Mucosa of descending colon (tissue), 3 donors: ENCODE results near the gene ALPK3. TPM values are rescaled to one million over a fixed set of nuclear protein-coding genes. Genes with fewer than 3 reads are reported as not detected.

ENCODE experiments used
- ATAC-seq: fragments of 200-7000 bp; cut with Tn5 transposase; one replicate; pipeline ENCODE4 v1.9.1; 2020; ENCODE audit warnings: mild to moderate bottlenecking, moderate library complexity
- DNase-seq, 3 donors: peaks; one replicate each; pipeline ENCODE4 v3.0.0-alpha.2; 2020
- H3K36me3 ChIP-seq: fragments of 200-600 bp; one replicate; pipeline ENCODE4 v1.8.0; 2021; ENCODE audit warnings: low read depth, mild to moderate bottlenecking
- H3K4me1 ChIP-seq: fragments of 200-600 bp; one replicate; pipeline ENCODE4 v1.8.0; 2021; ENCODE audit warnings: low read depth, mild to moderate bottlenecking
- H3K4me3 ChIP-seq: fragments of 200-600 bp; one replicate; pipeline ENCODE4 v1.8.0; 2021; ENCODE audit warnings: mild to moderate bottlenecking
- H3K9me3 ChIP-seq: fragments of 200-600 bp; one replicate; pipeline ENCODE4 v1.8.0; 2021; ENCODE audit warnings: mild to moderate bottlenecking
- intact Hi-C, 2 donors: fragments of 100-400 bp; cut with DNase I in 1 of 2; cut with micrococcal nuclease in 1 of 2; formaldehyde crosslinking; loops; one replicate each; pipeline versions ENCODE4 v1.11.0 to v1.11.1; 2022; cut with DNase I, micrococcal nuclease
- total RNA-seq, 3 donors: library from RNA; stranded (reverse); fragmentation: NEBNext Ultra II Directional in 2 of 3; extraction: Animal tissue kit (Norgen Biotek cat#: 25700) in 2 of 3; gene quantifications; one replicate each; pipeline versions ENCODE4 v1.2.1 to v1.2.4, GENCODE V29; 2021 to 2023
- TF ChIP-seq, protein P1 (sequence below): fragments of 200-600 bp; IDR thresholded peaks from one replicate; pipeline ENCODE4 v1.8.0; 2022; ENCODE audit warnings: antibody characterized with exemption, mild to moderate bottlenecking
- donor health status: DM: no; HTN: no; CAD: no; lungs with moderate emphysema.
- donor health status: DM: no; HTN: no; CAD: no.
- donor health status: DM: no; HTN: yes; CAD: no.

Gene ALPK3
- total RNA-seq, 3 donors from 2014 or later, result 1.3 to 15.3 (median 1.9) TPM

DNA sequence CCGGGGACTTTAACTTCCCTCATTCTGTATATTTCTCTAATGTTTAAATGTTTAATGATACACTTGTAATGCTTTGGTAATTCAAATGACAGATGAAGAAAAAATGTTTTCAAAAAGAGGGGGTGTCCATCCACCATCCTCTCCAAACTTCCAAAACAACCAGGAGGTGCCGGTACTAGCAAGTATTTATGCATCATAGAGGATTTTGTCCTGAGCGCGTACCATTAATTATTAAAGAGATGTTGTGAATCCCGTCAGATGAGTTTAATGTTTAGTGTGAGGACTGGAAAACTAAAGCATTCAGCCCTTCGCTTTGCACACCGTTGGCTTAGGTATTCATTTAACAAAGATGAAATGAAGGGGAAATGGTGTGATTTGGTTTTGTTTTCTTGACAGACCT, 68.6 kb downstream of the ALPK3 start:
- no peaks in the 10 kb centered on the region for H3K9me3 ChIP-seq
- H3K4me1 ChIP-seq, result no peaks in the 10 kb centered on the region
- TF ChIP-seq, protein P1, sequence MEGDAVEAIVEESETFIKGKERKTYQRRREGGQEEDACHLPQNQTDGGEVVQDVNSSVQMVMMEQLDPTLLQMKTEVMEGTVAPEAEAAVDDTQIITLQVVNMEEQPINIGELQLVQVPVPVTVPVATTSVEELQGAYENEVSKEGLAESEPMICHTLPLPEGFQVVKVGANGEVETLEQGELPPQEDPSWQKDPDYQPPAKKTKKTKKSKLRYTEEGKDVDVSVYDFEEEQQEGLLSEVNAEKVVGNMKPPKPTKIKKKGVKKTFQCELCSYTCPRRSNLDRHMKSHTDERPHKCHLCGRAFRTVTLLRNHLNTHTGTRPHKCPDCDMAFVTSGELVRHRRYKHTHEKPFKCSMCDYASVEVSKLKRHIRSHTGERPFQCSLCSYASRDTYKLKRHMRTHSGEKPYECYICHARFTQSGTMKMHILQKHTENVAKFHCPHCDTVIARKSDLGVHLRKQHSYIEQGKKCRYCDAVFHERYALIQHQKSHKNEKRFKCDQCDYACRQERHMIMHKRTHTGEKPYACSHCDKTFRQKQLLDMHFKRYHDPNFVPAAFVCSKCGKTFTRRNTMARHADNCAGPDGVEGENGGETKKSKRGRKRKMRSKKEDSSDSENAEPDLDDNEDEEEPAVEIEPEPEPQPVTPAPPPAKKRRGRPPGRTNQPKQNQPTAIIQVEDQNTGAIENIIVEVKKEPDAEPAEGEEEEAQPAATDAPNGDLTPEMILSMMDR, result no peak
- intact Hi-C loops, result no loop called here
- ATAC-seq (no peak), DNase-seq (no peak)
- no peaks in the 10 kb centered on the region for H3K36me3 ChIP-seq
- H3K4me3 ChIP-seq, result no peak overlapping the region

- intact Hi-C loops, result no loop called here
- DNase-seq, result no peak
- H3K36me3 ChIP-seq, result no peaks in the 10 kb centered on the region
Measured at GRCh38 chr15:84886211-84886983, 69.2 kb downstream of the ALPK3 start.

DNA sequence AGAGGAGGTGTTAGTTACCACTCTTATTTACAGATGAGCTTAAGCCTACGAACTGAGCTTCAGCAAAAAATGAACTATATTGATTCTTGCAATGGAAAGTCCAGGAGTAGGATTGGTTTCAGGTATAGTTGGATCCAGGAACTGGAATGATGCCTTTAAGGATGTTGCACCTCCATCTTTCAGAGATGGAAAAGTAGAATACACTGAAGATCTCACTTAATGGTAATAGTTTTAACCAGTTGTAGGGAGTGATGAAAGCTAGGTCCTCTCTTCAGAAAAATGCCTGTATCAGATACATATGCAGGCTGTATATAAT, 69.8 kb downstream of the ALPK3 start:
- ATAC-seq, result no peak
- TF ChIP-seq, protein P1, result no peak
- intact Hi-C loops, result no loop called here

More at GRCh38 chr15:84886211-84886983, 69.2 kb downstream of the ALPK3 start:
- Histone ChIP-seq H3K9me3 (no peaks in the 10 kb centered on the region), H3K4me3 (no peak overlapping the region), H3K4me1 (no peaks in the 10 kb centered on the region)
- ATAC-seq, result no peak
- TF ChIP-seq, protein P1, result no peak

DNA sequence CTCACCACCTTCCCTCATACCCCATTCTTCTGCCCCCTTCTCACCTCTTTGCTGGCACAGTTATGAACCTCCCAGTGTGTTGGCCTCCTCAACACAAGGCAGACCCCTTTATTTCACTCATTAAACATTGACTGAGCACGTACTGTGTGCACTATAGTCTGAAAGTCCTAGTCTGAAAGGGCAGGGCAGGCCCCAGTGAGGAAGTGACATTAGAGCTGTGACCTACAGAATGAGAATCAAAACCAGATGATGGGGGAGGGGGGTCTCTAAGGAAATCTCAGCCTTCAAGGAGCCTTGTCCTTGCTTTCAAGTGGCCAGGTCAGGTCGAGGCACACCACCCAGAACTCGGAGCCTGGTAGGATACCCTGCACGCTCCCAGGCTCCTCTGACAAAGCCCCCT, 70.8 kb downstream of the ALPK3 start:
- Histone ChIP-seq H3K4me1 (no peaks in the 10 kb centered on the region), H3K36me3 (no peaks in the 10 kb centered on the region), H3K9me3 (no peaks in the 10 kb centered on the region), H3K4me3 (no peak overlapping the region)
- DNase-seq, result no peak
- TF ChIP-seq, protein P1, result no peak
- no peak for ATAC-seq
- intact Hi-C loops, result no loop called here

More for the DNA sequence above, 69.8 kb downstream of the ALPK3 start:
- H3K4me3 ChIP-seq, result no peak overlapping the region
- H3K36me3 ChIP-seq, result no peaks in the 10 kb centered on the region
- H3K9me3 ChIP-seq, result no peaks in the 10 kb centered on the region
- no peaks in the 10 kb centered on the region for H3K4me1 ChIP-seq
- no peak for DNase-seq

GRCh38 chr15:84888639-84889038, 71.5 kb downstream of the ALPK3 start:
- DNase-seq, result no peak
- no peaks in the 10 kb centered on the region for H3K4me1 ChIP-seq
- H3K9me3 ChIP-seq, result no peaks in the 10 kb centered on the region
- no peak for ATAC-seq
- H3K4me3 ChIP-seq, result no peak overlapping the region
- H3K36me3 ChIP-seq, result no peaks in the 10 kb centered on the region
- intact Hi-C loops, result no loop called here
- TF ChIP-seq, protein P1, result no peak
